ENCODE results near the gene MC2R.

GRCh38 chr18:13930964-13931363 lies 15.6 kb upstream of the MC2R start:
- TF ChIP-seq, protein P1, sequence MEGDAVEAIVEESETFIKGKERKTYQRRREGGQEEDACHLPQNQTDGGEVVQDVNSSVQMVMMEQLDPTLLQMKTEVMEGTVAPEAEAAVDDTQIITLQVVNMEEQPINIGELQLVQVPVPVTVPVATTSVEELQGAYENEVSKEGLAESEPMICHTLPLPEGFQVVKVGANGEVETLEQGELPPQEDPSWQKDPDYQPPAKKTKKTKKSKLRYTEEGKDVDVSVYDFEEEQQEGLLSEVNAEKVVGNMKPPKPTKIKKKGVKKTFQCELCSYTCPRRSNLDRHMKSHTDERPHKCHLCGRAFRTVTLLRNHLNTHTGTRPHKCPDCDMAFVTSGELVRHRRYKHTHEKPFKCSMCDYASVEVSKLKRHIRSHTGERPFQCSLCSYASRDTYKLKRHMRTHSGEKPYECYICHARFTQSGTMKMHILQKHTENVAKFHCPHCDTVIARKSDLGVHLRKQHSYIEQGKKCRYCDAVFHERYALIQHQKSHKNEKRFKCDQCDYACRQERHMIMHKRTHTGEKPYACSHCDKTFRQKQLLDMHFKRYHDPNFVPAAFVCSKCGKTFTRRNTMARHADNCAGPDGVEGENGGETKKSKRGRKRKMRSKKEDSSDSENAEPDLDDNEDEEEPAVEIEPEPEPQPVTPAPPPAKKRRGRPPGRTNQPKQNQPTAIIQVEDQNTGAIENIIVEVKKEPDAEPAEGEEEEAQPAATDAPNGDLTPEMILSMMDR (IDR thresholded peaks at IDR 0.05; ENCODE audit: insufficient read depth, low read length), result no peak
- no peak for TF ChIP-seq POLR2AphosphoS5 (IDR thresholded peaks at IDR 0.05; ENCODE audit: low read depth)

Measured in HL-60 (cell line).